Right lung (tissue), 5 donors: Measurements from ENCODE around the gene UROC1. TPM values are rescaled to one million over a fixed set of nuclear protein-coding genes. Genes with fewer than 3 reads are reported as not detected.

Source experiments
- DNase-seq, 2 donors: peaks; one replicate each; pipeline ENCODE4 v3.0.0-alpha.2; 2013
- polyA plus RNA-seq, 5 donors: library from polyadenylated mRNA; unstranded; fragments of 120-200 nt; gene quantifications; one replicate each; pipeline versions ENCODE4 v1.2.1 to v1.2.3, GENCODE V29; 2013; ENCODE audit warnings: inconsistent platforms in 1 of 5, low replicate concordance in 1 of 5; ENCODE audit not compliant: insufficient read length in 5 of 5, insufficient read depth in 1 of 5

The UROC1 gene
- polyA plus RNA-seq, 5 donors, result 0.08 to 0.23 (median 0.17) TPM; not detected in 1

GRCh38 chr3:126516936-126517290 is 660 bp downstream of the UROC1 start:
- no peak for DNase-seq

DNA sequence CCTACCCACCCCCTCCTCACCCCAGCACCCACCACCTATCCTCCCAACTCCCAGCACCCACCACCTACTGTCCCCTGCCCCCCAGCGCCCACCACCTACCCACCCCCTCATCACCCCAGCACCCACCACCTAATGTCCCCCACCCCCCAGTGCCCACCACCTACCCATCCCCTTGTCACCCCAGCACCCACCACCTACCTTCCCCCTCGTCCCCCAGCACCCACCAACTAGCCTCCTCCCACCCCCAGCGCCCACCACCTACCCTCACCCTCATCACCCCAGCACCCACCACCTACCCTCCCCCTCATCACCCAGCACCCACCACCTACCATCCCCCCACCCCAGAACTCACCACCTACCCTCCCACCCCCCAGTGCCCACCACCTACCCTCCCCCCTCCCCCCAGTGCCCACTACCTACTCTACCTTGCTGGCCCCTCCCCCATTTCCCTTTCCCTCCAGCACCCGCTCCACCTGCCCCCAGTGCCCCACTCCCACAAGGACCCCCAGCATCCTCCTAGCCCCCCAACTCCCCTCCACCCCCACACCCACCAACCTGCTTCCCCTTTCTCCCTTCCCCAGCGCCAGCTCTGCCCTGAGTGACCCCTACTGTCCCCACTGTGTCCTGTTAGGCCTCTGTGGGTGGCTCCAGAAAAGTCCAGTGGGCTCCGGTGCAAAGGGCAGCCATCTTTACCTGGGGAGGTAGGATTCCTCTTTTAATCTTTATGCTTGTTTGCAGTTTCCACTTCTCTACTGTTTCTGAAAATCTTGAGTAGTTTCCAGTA is 1.2 kb downstream of the UROC1 start:
- no peak for DNase-seq

DNA sequence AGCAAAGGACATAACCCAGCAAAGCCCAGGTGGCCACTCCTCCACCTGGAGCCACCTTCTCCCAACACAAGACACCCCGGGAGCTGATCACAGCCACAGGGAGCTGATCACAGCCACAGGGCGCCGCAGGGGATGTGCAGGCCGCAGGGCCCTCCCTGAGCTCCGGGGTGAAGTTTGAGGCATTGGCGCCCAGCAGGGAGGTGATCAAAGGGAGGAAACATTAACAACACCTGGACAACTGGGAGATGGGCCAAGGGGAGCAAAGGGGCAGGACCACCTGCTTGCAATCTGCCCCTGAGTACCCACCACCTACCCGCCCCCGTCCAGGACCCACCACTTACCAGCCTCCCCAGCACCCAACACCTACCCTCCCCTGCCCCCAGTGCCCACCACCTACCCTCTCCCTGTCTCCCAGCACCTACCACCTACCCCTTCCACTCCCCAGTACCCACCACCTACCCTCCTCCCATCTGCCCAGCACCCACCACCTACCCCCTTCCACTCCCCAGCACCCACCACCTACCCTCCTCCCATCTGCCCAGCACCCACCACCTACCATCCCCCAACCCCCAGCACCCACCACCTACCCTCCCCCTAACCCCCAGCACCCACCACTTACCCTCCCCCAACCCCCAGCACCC is 2.4 kb downstream of the UROC1 start:
- no peak for DNase-seq

- no peak for DNase-seq
Measured at GRCh38 chr3:126514161-126514560, 3.4 kb downstream of the UROC1 start.

GRCh38 chr3:126512916-126513650 is 4.5 kb downstream of the UROC1 start:
- no peak for DNase-seq

- no peak for DNase-seq
Measured at GRCh38 chr3:126512026-126512425, 5.5 kb downstream of the UROC1 start.

- DNase-seq, result no peak
Measured at GRCh38 chr3:126511291-126511690, 6.3 kb downstream of the UROC1 start.

DNA sequence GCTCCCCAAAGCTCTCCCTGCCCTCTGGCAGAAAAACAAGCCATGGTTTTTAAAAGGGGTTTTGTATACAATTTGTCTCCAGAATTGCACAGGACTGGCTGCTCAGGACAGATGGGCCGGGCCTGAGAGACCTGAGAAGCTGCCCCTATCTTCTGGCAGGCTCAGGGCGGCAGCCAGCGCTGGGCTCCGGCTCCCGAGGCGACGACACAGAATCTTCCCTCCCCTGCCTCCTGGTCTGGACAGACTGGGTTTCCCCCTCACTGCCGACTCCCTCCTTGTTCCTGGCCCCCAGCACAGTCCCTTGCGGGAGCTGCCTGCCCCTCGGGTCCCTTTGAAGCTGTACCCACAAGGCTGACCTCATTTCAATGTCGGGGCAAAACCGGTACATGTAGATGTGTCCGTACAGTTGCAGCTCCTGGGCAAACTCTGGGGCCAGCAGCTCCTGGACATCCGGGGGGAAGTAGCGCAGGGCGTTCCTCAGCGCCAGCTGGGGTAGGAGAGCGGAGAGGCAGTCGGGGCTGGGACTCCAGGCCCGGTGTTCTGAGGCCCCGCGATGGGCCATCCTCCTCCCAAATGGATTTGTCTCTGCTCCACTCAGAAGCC is 7.2 kb downstream of the UROC1 start:
- DNase-seq, result no peak

GRCh38 chr3:126509597-126510307 is 7.8 kb downstream of the UROC1 start:
- no peak for DNase-seq

DNA sequence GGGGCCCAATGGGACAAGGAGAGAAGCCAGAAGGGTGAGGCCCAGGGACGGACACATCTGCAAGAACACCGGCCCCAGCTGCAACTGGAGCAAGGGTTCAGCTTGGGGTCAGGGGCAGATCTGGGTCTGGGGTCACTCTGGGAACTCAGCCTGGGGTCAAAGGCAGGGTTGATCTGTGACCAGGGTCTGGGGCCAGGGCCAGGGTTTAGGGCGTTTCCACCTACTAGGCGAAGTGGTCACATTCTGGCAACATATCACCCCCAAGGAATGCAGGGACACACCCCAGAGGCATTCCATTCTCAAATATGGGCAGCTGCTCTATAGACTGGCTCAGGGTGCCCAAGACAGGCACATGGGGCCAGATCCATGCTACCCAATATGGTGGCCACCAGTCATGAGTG is 9.0 kb downstream of the UROC1 start:
- DNase-seq, result no peak

DNA sequence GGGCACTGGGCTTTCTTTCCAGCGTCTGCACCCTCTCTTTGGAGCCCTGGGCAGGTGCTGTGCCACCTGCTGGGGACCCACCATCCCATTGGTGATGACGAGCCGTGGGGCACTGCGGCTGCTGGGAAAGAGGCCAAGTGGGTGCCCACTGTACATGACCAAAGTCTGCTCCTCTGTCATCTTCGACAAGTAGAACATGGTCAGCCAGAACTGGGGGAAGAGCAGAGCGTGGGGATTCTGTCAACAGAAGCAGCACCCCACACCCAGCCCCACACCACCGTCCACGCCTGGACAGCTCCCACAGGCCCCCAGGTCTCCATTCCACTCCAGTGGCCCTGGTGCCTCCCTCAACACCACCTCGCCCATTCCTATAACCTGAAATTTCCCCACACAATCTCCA is 9.7 kb downstream of the UROC1 start:
- no peak for DNase-seq

- DNase-seq, result no peak
Measured at GRCh38 chr3:126503701-126504100, 13.9 kb downstream of the UROC1 start.

- DNase-seq, result no peak
Measured at GRCh38 chr3:126502656-126503055, 14.9 kb downstream of the UROC1 start.

GRCh38 chr3:126501736-126502135 is 15.8 kb downstream of the UROC1 start:
- DNase-seq, result no peak

DNA sequence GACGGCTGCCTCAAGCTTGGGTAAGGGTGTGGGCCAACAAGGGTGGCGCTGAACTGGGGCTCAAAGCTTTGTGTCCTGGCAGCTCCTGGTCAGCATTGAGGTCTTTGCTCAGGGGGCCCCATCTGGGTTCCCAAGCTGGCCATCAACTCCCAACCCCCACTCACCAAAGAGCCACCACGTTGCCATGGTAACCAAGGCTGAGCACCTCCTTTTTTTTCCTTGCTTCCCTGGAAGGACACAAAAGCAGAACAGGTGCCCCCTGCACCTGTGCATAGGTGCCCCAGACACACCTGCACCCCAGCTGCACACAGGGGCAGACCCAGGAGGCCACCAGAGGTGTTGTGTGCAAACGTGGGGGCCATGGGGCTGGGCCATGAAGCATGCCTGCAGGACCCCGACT is 16.5 kb downstream of the UROC1 start:
- no peak for DNase-seq

DNA sequence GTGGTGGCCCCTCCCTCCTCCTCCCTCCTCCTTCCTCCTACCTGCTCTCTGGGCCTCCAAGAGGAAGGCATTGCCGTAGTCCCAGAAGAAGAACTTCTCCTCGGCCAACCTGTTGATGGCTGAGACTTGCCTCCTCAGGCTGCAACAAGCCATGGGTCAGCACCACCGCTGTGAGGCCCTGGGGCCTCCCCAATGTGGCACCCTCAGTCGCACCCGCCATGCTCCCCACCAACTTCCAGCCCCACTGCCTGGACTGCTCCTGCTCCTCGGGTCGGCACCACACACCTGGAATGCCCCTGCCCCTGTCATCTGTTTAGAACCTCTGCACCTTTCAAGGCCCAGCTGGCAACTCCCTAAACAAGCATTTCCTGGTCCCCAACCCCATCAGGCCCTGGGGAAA is 17.6 kb downstream of the UROC1 start:
- DNase-seq, result no peak

DNA sequence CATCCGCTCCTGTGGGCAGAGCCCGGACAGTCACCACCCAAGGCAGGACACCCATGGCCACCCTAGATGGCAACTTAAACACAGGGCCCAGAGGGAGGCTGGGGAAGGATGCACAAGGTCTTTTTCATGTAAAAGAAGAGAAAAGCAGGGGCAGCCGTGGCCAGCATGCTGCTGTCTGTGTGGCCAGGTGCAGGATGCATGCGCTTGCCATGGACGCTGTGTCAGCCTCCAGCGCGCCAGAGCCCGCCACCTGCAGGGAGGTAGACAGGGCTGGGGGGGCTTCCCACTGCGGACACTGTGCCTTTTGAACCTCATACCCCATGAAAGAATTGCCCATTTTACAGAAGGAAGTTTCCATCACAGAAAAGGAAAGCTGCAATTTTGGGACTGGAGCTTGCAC is 18.2 kb downstream of the UROC1 start:
- no peak for DNase-seq

- DNase-seq, result no peak
Measured at GRCh38 chr3:126498929-126499328, 18.6 kb downstream of the UROC1 start.

- DNase-seq, result no peak
Measured at GRCh38 chr3:126498461-126498860, 19.1 kb downstream of the UROC1 start.

- no peak for DNase-seq
Measured at GRCh38 chr3:126497956-126498355, 19.6 kb downstream of the UROC1 start.

DNA sequence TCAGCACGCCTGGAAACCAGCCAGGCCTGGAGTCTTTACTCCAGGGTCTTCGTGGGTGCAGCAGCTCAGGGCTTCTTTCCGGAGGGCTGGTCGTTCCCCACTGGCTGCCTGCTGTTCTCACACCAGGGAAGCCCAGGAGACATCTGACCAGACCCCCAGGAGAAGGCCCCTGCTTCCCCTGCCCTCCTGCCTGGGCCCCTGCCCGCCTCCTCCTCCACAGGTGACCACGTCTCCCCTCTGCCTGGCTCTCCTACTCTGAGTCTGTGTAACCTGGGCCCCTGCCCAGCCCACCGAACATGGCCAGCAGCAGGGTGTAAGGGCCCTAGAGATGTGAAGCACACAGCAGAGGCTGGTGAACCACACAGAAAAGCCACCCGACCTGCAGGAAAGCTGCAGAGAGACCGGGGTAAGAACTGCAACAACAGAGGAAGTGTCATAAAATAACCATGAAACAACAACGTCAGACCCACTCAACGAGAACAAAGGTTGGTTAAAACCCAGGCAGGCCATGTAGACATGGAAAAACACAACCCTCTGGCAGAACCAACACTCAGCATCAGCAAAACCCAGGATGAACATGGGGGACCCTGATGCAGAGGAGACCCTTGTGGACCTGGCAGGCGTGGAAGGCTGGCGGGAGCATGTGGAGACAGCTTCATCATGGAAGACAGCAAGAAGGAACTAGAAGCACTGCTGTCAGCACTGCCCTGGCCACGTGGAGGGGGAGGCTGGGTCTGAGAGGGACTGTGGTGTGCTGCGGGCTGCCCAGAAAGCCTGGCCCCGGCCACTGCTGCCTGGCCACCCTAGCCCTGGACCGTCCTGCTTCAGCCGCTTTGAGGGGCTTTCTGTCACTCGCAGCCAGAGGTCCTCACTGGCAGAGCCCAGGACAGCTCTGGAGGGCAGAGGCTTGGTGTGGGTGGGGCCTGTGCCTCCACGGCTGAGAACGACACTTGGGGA is 20.4 kb downstream of the UROC1 start:
- no peak for DNase-seq
